Measurements from ENCODE around the gene DOCK9. TPM values are rescaled to one million over a fixed set of nuclear protein-coding genes. Genes with fewer than 3 reads are reported as not detected.

The DOCK9 gene
- total and polyA plus RNA-seq, 2 donors (not counting 3 experiments of a cell fraction or from before 2014, with no cell fraction given): 147 to 323 TPM

GRCh38 chr13:98994080-98994479 lies 16.2 kb upstream of the DOCK9 start:
- FAIRE-seq (no peak), DNase-seq (ENCODE audit: low read depth, low spot score) (no peak)
- H3K27me3 ChIP-seq (ENCODE audit: control insufficient read depth in 2 of 2, insufficient read depth in 2 of 2, low read length in 2 of 2): no peaks in the 10 kb centered on the region
- no TSS peak for BruUV-seq (replicated peaks)
- H2AFZ ChIP-seq (ENCODE audit: low read depth, low read length): no peak overlapping the region
- H3K9me1 ChIP-seq (replicated peaks; ENCODE audit: control insufficient read depth, extremely low read depth, insufficient read depth, low read length): no peaks in the 10 kb centered on the region
- no peak overlapping the region for H3K9ac ChIP-seq (replicated peaks; ENCODE audit: extremely low read depth, insufficient read depth, low read length)
- no peak overlapping the region for H3K4me3 ChIP-seq (replicated peaks in 1 of 3; ENCODE audit: insufficient read depth in 1 of 3, low read depth in 1 of 3, low read length in 3 of 3)
- H3K36me3 ChIP-seq (ENCODE audit: control insufficient read depth in 2 of 2, extremely low read depth in 1 of 2, insufficient read depth in 2 of 2, low read length in 2 of 2): no peaks in the 10 kb centered on the region
- H3K79me2 ChIP-seq (ENCODE audit: control insufficient read depth, insufficient read depth, low read length): no peaks in the 10 kb centered on the region
- H3K4me1 ChIP-seq (ENCODE audit: control insufficient read depth, extremely low read depth, insufficient read depth, low read length): peaks cover 5% of the 10 kb centered on the region
- intact Hi-C loops (cut with micrococcal nuclease): no loop called here
- ChIA-PET CTCF (interaction anchor here (0.9 kb wide), 1 partner anchor 9 kb away, joined by 3 read pairs; no protein-coding TSS in a partner anchor), POLR2A (no interaction called here)
- dilution Hi-C loops (cut with MboI; ENCODE audit: extremely low pct_ligation_motif_present, low sequenced_read_pairs): no loop called here
- no peak overlapping the region for H3K4me2 ChIP-seq (ENCODE audit: insufficient read depth, low read length)
- H4K20me1 ChIP-seq (replicated peaks; ENCODE audit: control insufficient read depth, extremely low read depth, insufficient read depth, low read length): no peaks in the 10 kb centered on the region
- H3K27ac ChIP-seq (ENCODE audit: insufficient read depth, low read depth, low read length): no peak overlapping the region
- TF ChIP-seq POLR2A (IDR thresholded peaks at IDR 0.05; ENCODE audit: low read depth, low read length): no peak
- TF ChIP-seq, protein P1, sequence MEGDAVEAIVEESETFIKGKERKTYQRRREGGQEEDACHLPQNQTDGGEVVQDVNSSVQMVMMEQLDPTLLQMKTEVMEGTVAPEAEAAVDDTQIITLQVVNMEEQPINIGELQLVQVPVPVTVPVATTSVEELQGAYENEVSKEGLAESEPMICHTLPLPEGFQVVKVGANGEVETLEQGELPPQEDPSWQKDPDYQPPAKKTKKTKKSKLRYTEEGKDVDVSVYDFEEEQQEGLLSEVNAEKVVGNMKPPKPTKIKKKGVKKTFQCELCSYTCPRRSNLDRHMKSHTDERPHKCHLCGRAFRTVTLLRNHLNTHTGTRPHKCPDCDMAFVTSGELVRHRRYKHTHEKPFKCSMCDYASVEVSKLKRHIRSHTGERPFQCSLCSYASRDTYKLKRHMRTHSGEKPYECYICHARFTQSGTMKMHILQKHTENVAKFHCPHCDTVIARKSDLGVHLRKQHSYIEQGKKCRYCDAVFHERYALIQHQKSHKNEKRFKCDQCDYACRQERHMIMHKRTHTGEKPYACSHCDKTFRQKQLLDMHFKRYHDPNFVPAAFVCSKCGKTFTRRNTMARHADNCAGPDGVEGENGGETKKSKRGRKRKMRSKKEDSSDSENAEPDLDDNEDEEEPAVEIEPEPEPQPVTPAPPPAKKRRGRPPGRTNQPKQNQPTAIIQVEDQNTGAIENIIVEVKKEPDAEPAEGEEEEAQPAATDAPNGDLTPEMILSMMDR (IDR thresholded peaks at IDR 0.05; ENCODE audit: extremely low read depth in 1 of 2, insufficient read depth in 1 of 2, low read depth in 1 of 2, low read length in 2 of 2): no peak
- TF ChIP-seq JUN (IDR thresholded peaks at IDR 0.05; ENCODE audit: borderline replicate concordance, insufficient read depth, insufficient read length, low read depth): no peak
- TF ChIP-seq GATA2 (IDR thresholded peaks at IDR 0.05; ENCODE audit: insufficient read depth, insufficient read length, low read depth, low read length): no peak
- TF ChIP-seq POLR2AphosphoS5 (IDR thresholded peaks at IDR 0.05; ENCODE audit: insufficient read depth, low read depth, low read length): no peak
- TF ChIP-seq EZH2 (IDR thresholded peaks at IDR 0.05; ENCODE audit: borderline replicate concordance, low read depth, low read length, severe bottlenecking): no peak
- TF ChIP-seq MYC (IDR thresholded peaks at IDR 0.05; ENCODE audit: low read depth, low read length): no peak
- no peak for TF ChIP-seq MAX (IDR thresholded peaks at IDR 0.05; ENCODE audit: insufficient read depth, insufficient read length)
- no peak for TF ChIP-seq FOS (IDR thresholded peaks at IDR 0.05; ENCODE audit: borderline replicate concordance, insufficient read depth, low read length)
- H3K9me3 ChIP-seq (replicated peaks; ENCODE audit: control insufficient read depth, insufficient read depth, low read length): no peaks in the 10 kb centered on the region

All from endothelial cell of umbilical vein (primary cell).